GM23248 (cell line): ENCODE data around the gene IRAK1.

Source experiments
- EZH2 ChIP-seq: fragments of 200-600 bp; sonication (generic); IDR thresholded peaks from 2 replicates; pipeline ENCODE4 v1.6.1; 2018; ENCODE audit warnings: antibody characterized with exemption, mild to moderate bottlenecking; ENCODE audit not compliant: insufficient read depth, poor library complexity, severe bottlenecking
- EZH2phosphoT487 ChIP-seq: fragments of 200-600 bp; sonication (generic); IDR thresholded peaks from 2 replicates; pipeline ENCODE4 v1.6.1; 2018; ENCODE audit warnings: antibody characterized with exemption, moderate library complexity, mild to moderate bottlenecking, low read depth; ENCODE audit not compliant: insufficient read depth

DNA sequence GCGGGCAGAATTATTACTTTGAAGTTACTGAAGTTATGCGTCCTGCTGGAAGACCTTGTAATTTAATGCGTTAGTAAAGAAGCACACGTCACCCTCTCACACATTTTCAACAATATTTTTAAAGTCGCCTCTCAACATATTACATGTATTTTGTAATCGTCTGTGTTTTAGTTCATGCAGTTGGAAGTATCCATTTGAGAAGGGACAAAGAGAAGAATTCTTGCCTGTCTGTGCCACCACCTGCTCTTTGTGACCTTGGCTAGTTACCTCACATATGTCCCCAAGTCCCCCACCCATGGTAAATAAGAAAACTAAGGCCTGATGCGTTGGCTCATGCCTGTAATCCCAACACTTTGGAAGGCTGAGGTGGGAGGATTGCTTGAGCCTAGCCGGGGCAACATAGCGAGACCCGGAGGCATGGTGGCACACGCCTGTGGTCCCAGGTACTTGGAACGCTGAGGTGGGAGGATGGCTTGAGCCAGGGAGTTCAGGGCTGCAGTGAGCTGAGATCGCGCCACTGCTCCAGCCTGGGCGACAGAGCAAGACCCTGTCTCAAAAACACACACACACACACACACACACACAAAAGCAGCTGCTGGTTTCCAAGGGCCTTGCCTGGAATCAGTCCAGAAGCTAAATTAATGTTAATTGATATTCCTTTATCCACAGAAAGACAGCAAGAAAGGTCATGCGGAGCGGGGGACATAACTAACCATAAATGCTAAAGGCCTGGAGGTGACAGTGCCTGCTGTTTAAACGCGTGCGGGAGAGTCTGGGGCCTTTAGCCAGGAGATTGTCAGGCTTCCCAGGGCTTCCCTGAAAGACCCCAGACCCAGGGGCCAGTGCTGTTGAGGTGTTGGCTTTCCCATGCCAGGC, 46.3 kb downstream of the IRAK1 start:
- no peak for TF ChIP-seq EZH2
- no peak for TF ChIP-seq EZH2phosphoT487
